T47D (cell line): ENCODE measurements around the gene SIRT7.
A peak's percentile ranks its signal among the peaks of the same experiment; 100 is the strongest.

ENCODE experiments used
- DNase-seq, 2 experiments: peaks; one replicate each; pipeline versions ENCODE4 v3.0.0 to v3.0.0-alpha.2; 2011 to 2012; ENCODE audit warnings: low read depth in 1 of 2, low spot score in 1 of 2
- JUND ChIP-seq: IDR thresholded peaks from 2 replicates; pipeline ENCODE4 v1.6.1; 2012; ENCODE audit warnings: low read depth
- in situ Hi-C: cut with HindIII; loops from 2 replicates; pipeline ENCODE4 v1.10.0; 2016; ENCODE audit warnings: low sequenced_read_pairs, low pct_unique_long_range_greater_than_20kb

The SIRT7 gene

GRCh38 chr17:81927152-81927652 lies 9.2 kb upstream of the SIRT7 start:
- in situ Hi-C loops = no loop called here
- peak in 1 of 2 experiments; percentile 42 for DNase-seq

GRCh38 chr17:81926451-81927151 lies 8.6 kb upstream of the SIRT7 start:
- in situ Hi-C loops = no loop called here
- no peak for TF ChIP-seq JUND
- DNase-seq = peak; percentile 82 to 91

More at GRCh38 chr17:81927152-81927652, 9.2 kb upstream of the SIRT7 start:
- TF ChIP-seq JUND = no peak

GRCh38 chr17:81925860-81926450 lies 8.0 kb upstream of the SIRT7 start:
- in situ Hi-C loops = no loop called here
- TF ChIP-seq JUND = no peak
- no peak for DNase-seq

GRCh38 chr17:81924557-81925532 lies 6.9 kb upstream of the SIRT7 start:
- no peak for DNase-seq
- TF ChIP-seq JUND = no peak
- in situ Hi-C loops = no loop called here

- in situ Hi-C loops = no loop called here
- no peak for DNase-seq
- no peak for TF ChIP-seq JUND
Measured at GRCh38 chr17:81923302-81924260, 5.6 kb upstream of the SIRT7 start.

- TF ChIP-seq JUND = no peak
- in situ Hi-C loops = no loop called here
- no peak for DNase-seq
Measured at GRCh38 chr17:81922566-81923301, 4.8 kb upstream of the SIRT7 start.

GRCh38 chr17:81921996-81922565 lies 4.1 kb upstream of the SIRT7 start:
- no peak for TF ChIP-seq JUND
- in situ Hi-C loops = no loop called here
- DNase-seq = no peak

- in situ Hi-C loops = no loop called here
- TF ChIP-seq JUND = no peak
- DNase-seq = no peak
Measured at GRCh38 chr17:81921537-81921862, 3.5 kb upstream of the SIRT7 start.

- in situ Hi-C loops = no loop called here
- no peak for DNase-seq
- TF ChIP-seq JUND = no peak
Measured at GRCh38 chr17:81920612-81921536, 2.9 kb upstream of the SIRT7 start.
